Measurements from ENCODE around the gene PLA2G12B.

PLA2G12B gene

DNA sequence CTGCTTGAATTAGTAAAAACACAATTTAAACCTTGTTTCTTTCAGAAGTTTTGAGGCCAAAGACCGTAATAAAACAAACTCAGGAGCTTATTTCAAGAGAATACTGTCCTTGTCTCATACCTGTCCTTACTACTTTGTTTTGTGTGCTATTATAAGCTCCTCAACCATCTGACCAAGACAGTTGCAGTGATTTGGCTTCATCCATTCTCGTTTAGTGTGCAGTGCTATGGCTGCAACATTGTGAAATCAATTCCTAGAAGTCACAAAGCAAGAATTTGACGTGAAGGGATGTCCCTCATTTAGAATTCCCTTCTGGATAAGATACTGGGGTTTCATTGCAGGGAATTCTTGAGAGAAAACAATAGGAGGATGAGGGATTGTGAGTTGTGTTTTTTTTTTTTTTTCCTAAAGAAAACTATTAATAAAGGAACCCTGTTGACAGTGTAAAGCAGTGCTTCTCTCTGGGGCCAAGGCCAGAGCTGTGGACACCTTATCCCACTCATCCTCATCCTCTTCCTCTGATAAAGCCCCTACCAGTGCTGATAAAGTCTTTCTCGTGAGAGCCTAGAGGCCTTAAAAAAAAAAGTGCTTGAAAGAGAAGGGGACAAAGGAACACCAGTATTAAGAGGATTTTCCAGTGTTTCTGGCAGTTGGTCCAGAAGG lies 61.3 kb downstream of the PLA2G12B start, which contains the start of gene OIT3:
TSS of gene OIT3 (plus strand) at position 604 of the 663 bp plus-strand sequence. CDS start 60 bp downstream, outside the sequence.
- Histone ChIP-seq H3K9me3 (ENCODE audit: severe bottlenecking) (no peaks in the 10 kb centered on the region), H3K36me3 (no peaks in the 10 kb centered on the region; the same call in 1 of the 2 replicates), H3K4me3 (ENCODE audit: low read depth, low read length) (no peak within 1 kb of the TSS), H3K27ac (no peak within 1 kb of the TSS), H3K27me3 (ENCODE audit: insufficient read depth, low read depth, severe bottlenecking) (no peaks in the 10 kb centered on the region)
- DNase-seq, result no peak
- TF ChIP-seq CTCF (IDR thresholded peaks at IDR 0.05; ENCODE audit: low read depth, low read length), result no peak

DNA sequence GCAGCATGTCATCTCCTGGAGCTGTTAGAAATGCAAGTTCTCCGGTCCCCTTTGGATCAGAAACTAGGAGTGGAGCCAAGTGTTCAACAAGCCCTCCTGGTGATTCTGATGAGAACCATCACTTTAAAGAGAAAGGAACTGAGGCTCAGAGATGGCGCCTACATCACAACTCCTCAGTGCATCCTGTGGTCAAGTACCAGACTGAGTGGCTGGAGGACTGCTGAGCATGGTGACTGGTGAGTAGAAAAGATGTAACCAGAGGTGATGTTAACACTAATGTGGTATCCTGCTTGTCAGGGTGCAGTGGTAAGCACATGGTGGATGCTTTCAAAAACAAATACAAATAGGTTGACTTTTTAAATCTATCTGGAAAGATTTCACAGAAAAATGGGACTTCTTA lies 64.5 kb downstream of the PLA2G12B start:
- no peak overlapping the region for H3K4me3 ChIP-seq (ENCODE audit: low read depth, low read length)
- DNase-seq, result no peak
- H3K27me3 ChIP-seq (ENCODE audit: insufficient read depth, low read depth, severe bottlenecking), result no peaks in the 10 kb centered on the region
- no peak overlapping the region for H3K27ac ChIP-seq
- no peaks in the 10 kb centered on the region for H3K9me3 ChIP-seq (ENCODE audit: severe bottlenecking)
- TF ChIP-seq CTCF (IDR thresholded peaks at IDR 0.05; ENCODE audit: low read depth, low read length), result no peak
- peaks cover 4% of the 10 kb centered on the region; the same call in 1 of the 2 replicates for H3K36me3 ChIP-seq

DNA sequence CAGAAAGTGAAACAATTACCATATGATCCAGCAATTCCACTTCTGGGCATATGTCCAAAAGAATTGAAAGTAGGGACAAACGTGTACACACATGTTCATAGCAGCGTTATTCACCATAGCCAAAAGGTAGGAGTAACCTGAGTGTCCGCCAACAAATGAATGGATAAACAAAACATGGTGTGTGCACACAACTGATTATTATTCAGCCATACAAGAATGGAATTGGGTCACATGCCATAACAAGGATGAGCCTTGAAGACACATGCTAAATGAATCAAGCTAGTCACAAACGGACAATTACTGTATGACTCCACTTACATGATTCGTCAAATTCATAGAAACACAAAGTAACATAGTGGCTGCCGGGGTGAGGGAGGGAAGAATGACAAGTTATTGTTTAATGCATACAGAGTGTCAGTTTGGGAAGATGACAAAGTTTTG lies 65.2 kb downstream of the PLA2G12B start:
- H3K4me3 ChIP-seq (ENCODE audit: low read depth, low read length), result no peak overlapping the region
- no peak overlapping the region for H3K27ac ChIP-seq
- H3K27me3 ChIP-seq (ENCODE audit: insufficient read depth, low read depth, severe bottlenecking), result no peaks in the 10 kb centered on the region
- no peak for DNase-seq
- TF ChIP-seq CTCF (IDR thresholded peaks at IDR 0.05; ENCODE audit: low read depth, low read length), result no peak
- H3K9me3 ChIP-seq (ENCODE audit: severe bottlenecking), result no peaks in the 10 kb centered on the region
- peaks cover 4% of the 10 kb centered on the region; the same call in 1 of the 2 replicates for H3K36me3 ChIP-seq

DNA sequence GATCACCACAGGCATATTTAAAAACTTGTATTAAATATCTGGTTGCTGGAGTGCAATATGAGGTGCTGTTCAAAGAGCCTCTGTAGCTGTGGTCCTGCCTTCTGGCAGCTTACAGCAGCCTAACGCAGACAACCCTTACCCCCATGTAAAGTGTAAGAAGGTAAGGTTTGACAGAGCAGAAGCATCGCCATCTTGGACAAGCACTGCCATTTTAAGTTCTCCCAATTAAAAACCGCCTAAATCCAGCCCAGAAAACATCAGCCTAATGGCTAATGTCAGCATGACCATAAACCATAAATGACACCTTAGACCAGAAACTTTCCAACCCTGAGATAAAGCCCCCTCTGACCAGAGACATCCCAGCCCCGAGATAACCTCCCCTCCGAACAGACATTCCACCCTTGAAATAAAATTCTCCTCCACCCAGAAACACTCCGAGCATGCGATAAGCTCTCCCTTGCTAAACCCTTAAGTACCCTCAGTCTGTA lies 66.4 kb downstream of the PLA2G12B start:
- Histone ChIP-seq H3K36me3 (peaks cover 4% of the 10 kb centered on the region; the same call in 1 of the 2 replicates), H3K4me3 (ENCODE audit: low read depth, low read length) (no peak overlapping the region), H3K9me3 (ENCODE audit: severe bottlenecking) (no peaks in the 10 kb centered on the region), H3K27me3 (ENCODE audit: insufficient read depth, low read depth, severe bottlenecking) (no peaks in the 10 kb centered on the region), H3K27ac (no peak overlapping the region)
- TF ChIP-seq CTCF (IDR thresholded peaks at IDR 0.05; ENCODE audit: low read depth, low read length), result no peak
- no peak for DNase-seq

DNA sequence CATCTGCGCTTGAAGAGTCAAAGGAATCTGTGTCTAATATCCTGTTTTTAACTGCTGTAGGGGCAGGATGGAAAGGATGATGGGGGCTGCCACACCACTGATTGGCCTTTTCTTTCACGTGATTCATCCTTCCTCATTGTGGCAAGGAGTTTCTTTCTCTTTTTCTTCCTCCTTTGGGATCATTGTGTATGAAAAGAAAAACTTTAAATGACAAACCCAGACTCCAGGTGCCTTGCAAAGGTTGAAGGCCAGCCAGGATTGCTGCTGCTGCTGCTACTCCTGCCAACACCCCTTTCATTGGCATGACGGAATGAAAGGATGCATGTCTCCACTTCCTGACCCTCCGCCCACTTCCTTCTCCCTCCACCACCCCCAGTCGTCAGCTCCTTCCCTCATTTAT lies 67.6 kb downstream of the PLA2G12B start:
- TF ChIP-seq CTCF (IDR thresholded peaks at IDR 0.05; ENCODE audit: low read depth, low read length), result no peak
- H3K27me3 ChIP-seq (ENCODE audit: insufficient read depth, low read depth, severe bottlenecking), result no peaks in the 10 kb centered on the region
- peak overlapping the region; percentile 14 for H3K27ac ChIP-seq
- DNase-seq, result no peak
- no peaks in the 10 kb centered on the region for H3K9me3 ChIP-seq (ENCODE audit: severe bottlenecking)
- H3K4me3 ChIP-seq (ENCODE audit: low read depth, low read length), result no peak overlapping the region
- H3K36me3 ChIP-seq, result peaks cover 4% of the 10 kb centered on the region; the same call in 1 of the 2 replicates

Measured in WERI-Rb-1 (cell line).